Stomach (tissue), 9 donors: ENCODE results near the gene PLEKHA5. TPM values are rescaled to one million over a fixed set of nuclear protein-coding genes. Genes with fewer than 3 reads are reported as not detected.

Experiments used
- DNase-seq, 2 donors: peaks; one replicate each; pipeline versions ENCODE4 v3.0.0 to v3.0.0-alpha.2; 2013 to 2019
- H3K27ac ChIP-seq, 5 donors: fragments of 200-600 bp in 4 of 5; sonication (generic) in 4 of 5; one replicate each; pipeline ENCODE4 v1.5.1; 2013 to 2019; ENCODE audit warnings: mild to moderate bottlenecking in 1 of 5, moderate library complexity in 1 of 5
- H3K27me3 ChIP-seq, 3 donors: fragments of 200-600 bp; sonication (generic); one replicate each; pipeline ENCODE4 v1.5.1; 2017 to 2019; ENCODE audit warnings: mixed run types in 1 of 3
- H3K36me3 ChIP-seq, 4 donors: fragments of 200-600 bp; sonication (generic); 1 replicate in 3 of 4; 2 replicates in 1 of 4; pipeline ENCODE4 v1.5.1; 2016 to 2019
- H3K4me1 ChIP-seq, 4 donors: fragments of 200-600 bp; sonication (generic); one replicate each; pipeline ENCODE4 v1.5.1; 2016 to 2019
- H3K4me3 ChIP-seq, 4 donors: fragments of 200-600 bp; sonication (generic) in 3 of 4; one replicate each; pipeline ENCODE4 v1.5.1; 2016 to 2019; ENCODE audit warnings: mild to moderate bottlenecking in 1 of 4
- H3K9me3 ChIP-seq, 4 donors: fragments of 200-600 bp; sonication (generic); one replicate each; pipeline ENCODE4 v1.5.1; 2016 to 2019
- CTCF ChIP-seq, 7 experiments: fragments of 450-650 bp in 4 of 7; fragments of 200-600 bp in 3 of 7; sonication (generic) in 3 of 7; IDR thresholded peaks; one replicate each; pipeline ENCODE4 v1.5.1; 2016 to 2019; ENCODE audit warnings: antibody characterized with exemption in 7 of 7, control low read depth in 2 of 7, mild to moderate bottlenecking in 1 of 7
- EP300 ChIP-seq: sonication (generic); formaldehyde crosslinking; IDR thresholded peaks from one replicate; pipeline ENCODE4 v1.6.1; 2017; ENCODE audit warnings: antibody characterized with exemption
- POLR2A ChIP-seq, 4 donors: fragments of 450-650 bp; IDR thresholded peaks; one replicate each; pipeline ENCODE4 v1.6.1; 2016; ENCODE audit warnings: antibody characterized with exemption in 4 of 4, control low read depth in 2 of 4, mild to moderate bottlenecking in 1 of 4, moderate library complexity in 1 of 4
- POLR2AphosphoS5 ChIP-seq, 3 donors: sonication (generic); formaldehyde crosslinking; IDR thresholded peaks; one replicate each; pipeline ENCODE4 v1.6.1; 2016; ENCODE audit warnings: antibody characterized with exemption in 3 of 3
- WGBS, 5 donors: extraction: QIAGEN DNeasy Blood & Tissue Kit in 3 of 5; methylation state at CpG; one replicate each; pipeline versions ENCODE4 v1.1.5 to v1.1.7; 2013 to 2018; 5-methylcytosine and 5-hydroxymethylcytosine counted together
- intact Hi-C: fragments of 100-400 bp; cut with DNase I; formaldehyde crosslinking; loops from one replicate; pipeline ENCODE4 v1.15.1; 2023; ENCODE audit warnings: low total_unique reads
- polyA plus RNA-seq, 3 donors: library from polyadenylated mRNA; stranded (reverse); fragments of 200-250 nt; gene quantifications; one replicate each; pipeline ENCODE4 v1.2.3, GENCODE V29; 2013
- total RNA-seq, 5 donors: library from RNA; depleted of rRNA; stranded (reverse); fragments of >200 nt; gene quantifications; one replicate each; pipeline versions ENCODE4 v1.1.0 to v1.2.3, GENCODE V29; 2014 to 2016
- donor health status: healthy with polysubstance abuse.
- donor health status: Bipolar disorder and iron deficiency.
- donor health status: healthy.

PLEKHA5 gene
- total and polyA plus RNA-seq, 8 donors = 13.8 to 156 (median 36.6) TPM

- H3K27ac ChIP-seq = no peak overlapping the region
- WGBS, 5 donors = 85 to 92% (median 88%) methylated on average over 3 of the region's 3 CpGs
- no peaks in the 10 kb centered on the region for H3K27me3 ChIP-seq
- DNase-seq = no peak
- intact Hi-C loops = no loop called here
- no peaks in the 10 kb centered on the region for H3K36me3 ChIP-seq
- no peak overlapping the region for H3K4me3 ChIP-seq
- TF ChIP-seq CTCF (IDR thresholded peaks at IDR 0.05) = no peak
- TF ChIP-seq EP300 = no peak
- TF ChIP-seq POLR2A (IDR thresholded peaks at IDR 0.05) = no peak
- TF ChIP-seq POLR2AphosphoS5 (IDR thresholded peaks at IDR 0.05) = no peak
- H3K4me1 ChIP-seq = no peaks in the 10 kb centered on the region
- H3K9me3 ChIP-seq = no peaks in the 10 kb centered on the region
Observed at GRCh38 chr12:19110221-19110940, 19.2 kb upstream of the PLEKHA5 start.

GRCh38 chr12:19113464-19113863, 16.1 kb upstream of the PLEKHA5 start:
- WGBS, 5 donors = 93 to 98% (median 96%) methylated on average over 3 of the region's 3 CpGs
- Histone ChIP-seq H3K4me3 (no peak overlapping the region), H3K27ac (no peak overlapping the region), H3K9me3 (no peaks in the 10 kb centered on the region), H3K4me1 (peaks cover 0 to 3% (median 0%) of the 10 kb centered on the region in 4 donors), H3K27me3 (no peaks in the 10 kb centered on the region), H3K36me3 (no peaks in the 10 kb centered on the region)
- DNase-seq = no peak
- TF ChIP-seq CTCF (IDR thresholded peaks at IDR 0.05) = no peak
- no peak for TF ChIP-seq POLR2AphosphoS5 (IDR thresholded peaks at IDR 0.05)
- TF ChIP-seq EP300 = no peak
- TF ChIP-seq POLR2A (IDR thresholded peaks at IDR 0.05) = no peak
- intact Hi-C loops = no loop called here

- WGBS, 5 donors = 50 to 68% (median 58%) methylated on average over 1 of the region's 1 CpG
- no peaks in the 10 kb centered on the region for H3K27me3 ChIP-seq
- no peak overlapping the region for H3K27ac ChIP-seq
- no peak overlapping the region for H3K4me3 ChIP-seq
- no peaks in the 10 kb centered on the region for H3K9me3 ChIP-seq
- TF ChIP-seq EP300 (no peak), CTCF (IDR thresholded peaks at IDR 0.05) (no peak), POLR2A (IDR thresholded peaks at IDR 0.05) (no peak), POLR2AphosphoS5 (IDR thresholded peaks at IDR 0.05) (no peak)
- intact Hi-C loops = no loop called here
- DNase-seq = no peak
- H3K36me3 ChIP-seq = no peaks in the 10 kb centered on the region
- H3K4me1 ChIP-seq = peaks cover 0 to 3% (median 0%) of the 10 kb centered on the region in 4 donors
Observed at GRCh38 chr12:19115285-19115684, 14.2 kb upstream of the PLEKHA5 start.

- DNase-seq = no peak
- Histone ChIP-seq H3K27me3 (no peaks in the 10 kb centered on the region), H3K9me3 (no peaks in the 10 kb centered on the region), H3K36me3 (no peaks in the 10 kb centered on the region), H3K4me3 (no peak overlapping the region), H3K27ac (no peak overlapping the region), H3K4me1 (peaks cover 0 to 3% (median 0%) of the 10 kb centered on the region in 4 donors)
- WGBS, 5 donors = 90 to 98% (median 92%) methylated on average over 3 of the region's 3 CpGs
- intact Hi-C loops = no loop called here
- TF ChIP-seq POLR2A (IDR thresholded peaks at IDR 0.05) = no peak
- no peak for TF ChIP-seq POLR2AphosphoS5 (IDR thresholded peaks at IDR 0.05)
Observed at GRCh38 chr12:19119440-19119839, 10.1 kb upstream of the PLEKHA5 start.

GRCh38 chr12:19120795-19121194, 8.7 kb upstream of the PLEKHA5 start:
- intact Hi-C loops = no loop called here
- WGBS, 5 donors = 54 to 71% (median 56%) methylated on average over 3 of the region's 3 CpGs
- TF ChIP-seq CTCF (IDR thresholded peaks at IDR 0.05) (no peak), POLR2AphosphoS5 (IDR thresholded peaks at IDR 0.05) (no peak), EP300 (no peak), POLR2A (IDR thresholded peaks at IDR 0.05) (no peak)

More at GRCh38 chr12:19120795-19121194, 8.7 kb upstream of the PLEKHA5 start:
- no peaks in the 10 kb centered on the region for H3K27me3 ChIP-seq
- DNase-seq = no peak
- peaks cover 0 to 3% (median 0%) of the 10 kb centered on the region in 4 donors for H3K4me1 ChIP-seq
- no peak overlapping the region for H3K4me3 ChIP-seq
- no peaks in the 10 kb centered on the region for H3K9me3 ChIP-seq
- H3K27ac ChIP-seq = no peak overlapping the region
- no peaks in the 10 kb centered on the region for H3K36me3 ChIP-seq
